GM12873 (cell line): ENCODE data around the gene ETV6.

ENCODE experiments used
- CTCF ChIP-seq: IDR thresholded peaks from 2 replicates; pipeline ENCODE4 v1.5.1; 2012; ENCODE audit warnings: low read depth, mild to moderate bottlenecking, moderate library complexity, low read length, control low read depth; ENCODE audit not compliant: insufficient read depth; ENCODE audit errors: missing control alignments

Gene ETV6

GRCh38 chr12:11649413-11650285 lies at the start of gene ETV6:
Gene ETV6 (plus strand): TSS chr12:11649674. CDS start chr12:11650128, 454 bp downstream.
- TF ChIP-seq CTCF: no peak

GRCh38 chr12:11600199-11600598 lies 49.3 kb upstream of the ETV6 start:
- TF ChIP-seq CTCF: no peak

GRCh38 chr12:11601647-11602046 lies 47.8 kb upstream of the ETV6 start:
- TF ChIP-seq CTCF: no peak

GRCh38 chr12:11607313-11608081 lies 42.0 kb upstream of the ETV6 start:
- TF ChIP-seq CTCF: no peak

GRCh38 chr12:11609045-11609444 lies 40.4 kb upstream of the ETV6 start:
- no peak for TF ChIP-seq CTCF

GRCh38 chr12:11615481-11615880 lies 34.0 kb upstream of the ETV6 start:
- no peak for TF ChIP-seq CTCF

- no peak for TF ChIP-seq CTCF
Measured at GRCh38 chr12:11618046-11618445, 31.4 kb upstream of the ETV6 start.
